Astrocyte (in vitro differentiated cells and primary cell): ENCODE results near the gene FAF2. TPM values are rescaled to one million over a fixed set of nuclear protein-coding genes. Genes with fewer than 3 reads are reported as not detected.

Experiments used
- DNase-seq: peaks from one replicate; pipeline ENCODE4 v3.0.0-alpha.2; 2010; ENCODE audit warnings: low read depth
- FAIRE-seq: peaks from 2 replicates; lab custom pipeline; 2011; peaks lifted over from hg19 to GRCh38; lab: Jason Lieb, UNC
- H2AFZ ChIP-seq: 2 replicates; pipeline ENCODE4 v1.6.0; 2012; ENCODE audit warnings: low read depth, low read length, inconsistent platforms
- H3K27ac ChIP-seq: 2 replicates; pipeline ENCODE4 v1.5.1; 2011; ENCODE audit warnings: low read depth, low read length, inconsistent platforms
- H3K27me3 ChIP-seq: 2 replicates; pipeline ENCODE4 v1.6.0; 2011; ENCODE audit warnings: low read length, inconsistent platforms; ENCODE audit not compliant: insufficient read depth
- H3K36me3 ChIP-seq: 2 replicates; pipeline ENCODE4 v1.5.1; 2011; ENCODE audit warnings: low read length, inconsistent platforms; ENCODE audit not compliant: insufficient read depth
- H3K4me1 ChIP-seq: 2 replicates; pipeline ENCODE4 v1.5.1; 2011; ENCODE audit warnings: low read length, inconsistent platforms; ENCODE audit not compliant: insufficient read depth
- H3K4me2 ChIP-seq: 2 replicates; pipeline ENCODE4 v1.6.0; 2012; ENCODE audit warnings: low read length, inconsistent platforms
- H3K4me3 ChIP-seq: 2 replicates; pipeline ENCODE4 v1.5.1; 2011; ENCODE audit warnings: low read depth, mild to moderate bottlenecking, low read length, inconsistent platforms; ENCODE audit not compliant: insufficient read depth
- H3K79me2 ChIP-seq: 2 replicates; pipeline ENCODE4 v1.6.0; 2012; ENCODE audit warnings: mild to moderate bottlenecking, low read length, inconsistent platforms; ENCODE audit not compliant: insufficient read depth
- H3K9ac ChIP-seq: 2 replicates; pipeline ENCODE4 v1.6.0; 2012; ENCODE audit warnings: mild to moderate bottlenecking, low read length, inconsistent platforms
- H3K9me3 ChIP-seq: 2 replicates; pipeline ENCODE4 v1.5.1; 2012; ENCODE audit warnings: low read depth, mild to moderate bottlenecking, low read length, inconsistent platforms; ENCODE audit not compliant: insufficient read depth
- H4K20me1 ChIP-seq: 2 replicates; pipeline ENCODE4 v1.6.0; 2012; ENCODE audit warnings: low read length, inconsistent platforms; ENCODE audit not compliant: insufficient read depth
- H3K27ac Mint-ChIP-seq: one replicate; pipeline ENCODE4 v1.8.0; 2021; ENCODE audit warnings: mild to moderate bottlenecking, mixed read lengths; ENCODE audit not compliant: unreplicated experiment
- H3K27me3 Mint-ChIP-seq: one replicate; pipeline ENCODE4 v1.8.0; 2021; ENCODE audit warnings: low read depth, mixed read lengths; ENCODE audit not compliant: unreplicated experiment
- H3K36me3 Mint-ChIP-seq: one replicate; pipeline ENCODE4 v1.8.0; 2021; ENCODE audit warnings: low read depth, mixed read lengths; ENCODE audit not compliant: unreplicated experiment
- H3K4me1 Mint-ChIP-seq: one replicate; pipeline ENCODE4 v1.8.0; 2021; ENCODE audit warnings: low read depth, mixed read lengths; ENCODE audit not compliant: unreplicated experiment
- H3K4me3 Mint-ChIP-seq: one replicate; pipeline ENCODE4 v1.8.0; 2021; ENCODE audit warnings: mild to moderate bottlenecking, moderate library complexity, mixed read lengths; ENCODE audit not compliant: unreplicated experiment
- H3K9me3 Mint-ChIP-seq: one replicate; pipeline ENCODE4 v1.8.0; 2021; ENCODE audit warnings: mild to moderate bottlenecking, mixed read lengths; ENCODE audit not compliant: unreplicated experiment
- CTCF ChIP-seq: IDR thresholded peaks from 2 replicates; pipeline ENCODE4 v1.5.1; 2011; ENCODE audit warnings: low read depth, mild to moderate bottlenecking, inconsistent platforms, low read length, moderate library complexity; ENCODE audit not compliant: insufficient read depth
- EZH2 ChIP-seq: IDR thresholded peaks from 2 replicates; pipeline ENCODE4 v1.6.1; 2012; ENCODE audit warnings: mild to moderate bottlenecking, low read length, inconsistent platforms; ENCODE audit not compliant: insufficient read depth
- total RNA-seq: library from RNA; stranded (reverse); gene quantifications from 2 replicates; pipeline ENCODE4 v1.2.1, GENCODE V29; 2021

FAF2 gene
- total RNA-seq, 1 donor from 2014 or later, result 56.2 TPM

GRCh38 chr5:176470539-176470938 lies 22.4 kb downstream of the FAF2 start:
- Histone ChIP-seq H3K27me3 (no peaks in the 10 kb centered on the region), H3K9me3 (no peaks in the 10 kb centered on the region), H3K27ac (no peak overlapping the region), H3K36me3 (peaks cover 4% of the 10 kb centered on the region), H4K20me1 (peaks cover 87% of the 10 kb centered on the region), H3K4me3 (no peak overlapping the region), H3K79me2 (peaks cover 70% of the 10 kb centered on the region), H2AFZ (no peak overlapping the region), H3K4me1 (no peaks in the 10 kb centered on the region), H3K9ac (no peak overlapping the region), H3K4me2 (no peak overlapping the region)
- Mint-ChIP-seq H3K4me1 (peaks cover 22% of the 10 kb centered on the region), H3K27ac (no peak overlapping the region), H3K4me3 (no peak overlapping the region), H3K36me3 (peaks cover 22% of the 10 kb centered on the region), H3K9me3 (no peaks in the 10 kb centered on the region), H3K27me3 (no peaks in the 10 kb centered on the region)
- TF ChIP-seq CTCF, result no peak
- no peak for TF ChIP-seq EZH2
- FAIRE-seq, result no peak
- DNase-seq, result no peak

- FAIRE-seq (no peak), DNase-seq (no peak)
- peaks cover 87% of the 10 kb centered on the region for H4K20me1 ChIP-seq
- no peaks in the 10 kb centered on the region for H3K9me3 ChIP-seq
- no peak overlapping the region for H3K27ac Mint-ChIP-seq
- H2AFZ ChIP-seq, result no peak overlapping the region
- H3K4me2 ChIP-seq, result no peak overlapping the region
- no peak overlapping the region for H3K9ac ChIP-seq
- no peak for TF ChIP-seq CTCF
- no peak for TF ChIP-seq EZH2
- H3K27me3 Mint-ChIP-seq, result no peaks in the 10 kb centered on the region
- H3K4me1 Mint-ChIP-seq, result peaks cover 17% of the 10 kb centered on the region
- no peak overlapping the region for H3K4me3 Mint-ChIP-seq
- no peaks in the 10 kb centered on the region for H3K9me3 Mint-ChIP-seq
- no peaks in the 10 kb centered on the region for H3K27me3 ChIP-seq
- no peak overlapping the region for H3K4me3 ChIP-seq
- peaks cover 18% of the 10 kb centered on the region for H3K36me3 Mint-ChIP-seq
- H3K79me2 ChIP-seq, result peaks cover 71% of the 10 kb centered on the region
- no peak overlapping the region for H3K27ac ChIP-seq
- peaks cover 4% of the 10 kb centered on the region for H3K36me3 ChIP-seq
- H3K4me1 ChIP-seq, result no peaks in the 10 kb centered on the region
Observed at GRCh38 chr5:176471098-176471497, 22.9 kb downstream of the FAF2 start.

- H3K27ac Mint-ChIP-seq, result no peak overlapping the region
- Histone ChIP-seq H3K9me3 (no peaks in the 10 kb centered on the region), H3K27me3 (no peaks in the 10 kb centered on the region), H4K20me1 (peaks cover 80% of the 10 kb centered on the region), H3K79me2 (peaks cover 68% of the 10 kb centered on the region), H3K4me3 (no peak overlapping the region), H3K27ac (no peak overlapping the region), H3K4me1 (no peaks in the 10 kb centered on the region), H3K4me2 (peak overlapping the region; percentile 7), H3K36me3 (peaks cover 4% of the 10 kb centered on the region), H2AFZ (no peak overlapping the region), H3K9ac (no peak overlapping the region)
- FAIRE-seq (no peak), DNase-seq (no peak)
- H3K4me3 Mint-ChIP-seq, result no peak overlapping the region
- peaks cover 9% of the 10 kb centered on the region for H3K4me1 Mint-ChIP-seq
- no peaks in the 10 kb centered on the region for H3K9me3 Mint-ChIP-seq
- no peaks in the 10 kb centered on the region for H3K27me3 Mint-ChIP-seq
- no peak for TF ChIP-seq EZH2
- no peak for TF ChIP-seq CTCF
- H3K36me3 Mint-ChIP-seq, result peaks cover 18% of the 10 kb centered on the region
Observed at GRCh38 chr5:176473335-176474006, 25.3 kb downstream of the FAF2 start.
